Stimulated activated CD4-positive, alpha-beta T cell treated with anti-CD3 and anti-CD28 coated beads, Interleukin-2, amount 100 ng/mL, for 48 hours (primary cell): ENCODE measurements around the gene GPNMB.
"Not testable (repeated sequence)": the region's sequence is repeated elsewhere in the genome, so short reads cannot be mapped to it uniquely, and the experiment has no call there.

Experiments used
- DNase-seq, 2 donors: peaks; one replicate each; pipeline ENCODE4 v3.0.0-alpha.2; 2020

Gene GPNMB

DNA sequence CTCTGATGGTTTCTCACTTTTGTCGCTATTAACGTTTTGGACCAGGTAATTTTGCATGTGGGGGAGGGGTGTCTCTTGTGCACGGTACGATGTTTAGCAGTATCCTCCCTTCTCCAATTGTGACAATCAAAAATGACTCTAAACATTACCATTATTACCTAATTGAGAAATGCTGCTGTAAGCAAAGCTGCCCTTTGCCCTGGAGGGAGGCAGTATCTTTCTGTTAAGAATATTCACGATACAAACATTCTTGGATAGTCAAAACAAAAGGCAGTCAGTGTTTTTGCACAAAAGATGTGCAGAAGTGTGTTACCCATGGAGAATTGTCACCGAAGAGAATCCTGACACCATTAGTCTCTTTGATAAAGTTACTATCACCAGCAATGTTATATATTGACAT, 62.2 kb downstream of the GPNMB start:
- DNase-seq: no peak

DNA sequence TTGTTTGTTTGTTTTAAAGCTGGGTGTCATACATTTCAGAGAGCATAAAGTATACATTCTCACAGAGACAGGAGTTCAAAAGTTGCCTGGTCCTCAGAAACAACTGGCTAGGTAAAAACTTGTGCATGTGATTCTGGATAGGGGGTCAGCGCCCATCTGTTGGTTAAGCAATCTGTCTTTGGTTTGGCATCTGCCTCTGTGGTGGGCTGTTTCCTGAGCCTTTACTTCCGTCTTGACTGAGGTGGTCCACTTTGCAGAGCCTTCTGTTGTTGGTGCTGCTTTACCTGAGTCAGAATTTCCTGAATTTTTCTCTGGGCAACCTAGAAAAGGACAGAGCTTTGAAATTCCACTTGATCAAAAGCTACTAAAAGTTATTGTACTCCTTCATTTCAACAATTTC, 65.6 kb downstream of the GPNMB start:
- not testable (repeated sequence) for DNase-seq

DNA sequence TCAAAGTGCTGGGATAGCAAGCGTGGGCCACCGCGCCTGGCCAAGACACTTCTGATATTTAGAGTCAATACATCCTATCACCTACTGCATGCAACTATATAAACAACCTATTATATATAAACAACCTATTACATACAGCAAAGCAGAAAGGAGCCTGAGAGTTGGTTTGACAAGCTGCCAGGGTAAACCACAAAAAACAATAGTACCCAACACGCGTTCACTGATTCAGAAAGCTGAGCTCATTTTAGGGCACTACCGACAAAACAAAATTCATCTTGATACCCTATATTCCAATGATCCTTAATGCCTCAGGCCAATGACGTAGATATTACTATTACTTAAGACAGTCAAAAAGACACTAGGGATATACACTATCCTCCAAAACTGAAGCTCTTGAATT, 68.8 kb downstream of the GPNMB start:
- no peak for DNase-seq
